Activated T-cell treated with anti-CD3 and anti-CD28 coated beads, Interleukin-2, amount 50 U/mL, for 72 hours (primary cell): ENCODE results near the gene LIPA. TPM values are rescaled to one million over a fixed set of nuclear protein-coding genes. Genes with fewer than 3 reads are reported as not detected.
"Not testable (repeated sequence)": the region's sequence is repeated elsewhere in the genome, so short reads cannot be mapped to it uniquely, and the experiment has no call there.

Experiments
- ATAC-seq, 2 donors: fragments of 150-1000 bp; cut with Tn5 transposase; replicated peaks in 1 of 2; 2 replicates each; pipeline ENCODE4 v1.10.0; 2021; ENCODE audit warnings: moderate library complexity in 2 of 2, mild to moderate bottlenecking in 1 of 2
- DNase-seq, 2 donors: peaks; one replicate each; pipeline ENCODE4 v3.0.0; 2021 to 2022; ENCODE audit warnings: mixed read lengths in 1 of 2
- H3K27ac Mint-ChIP-seq: one replicate; pipeline ENCODE4 v1.8.0; 2022; ENCODE audit warnings: mild to moderate bottlenecking, moderate library complexity, mixed read lengths
- H3K27me3 Mint-ChIP-seq: one replicate; pipeline ENCODE4 v1.8.0; 2022; ENCODE audit warnings: low read depth, mixed read lengths
- H3K36me3 Mint-ChIP-seq, 2 donors: one replicate each; pipeline ENCODE4 v1.8.0; 2022; ENCODE audit warnings: mixed read lengths in 2 of 2, mild to moderate bottlenecking in 1 of 2; ENCODE audit not compliant: insufficient read depth in 2 of 2
- H3K4me1 Mint-ChIP-seq: one replicate; pipeline ENCODE4 v1.8.0; 2022; ENCODE audit warnings: low read depth, mixed read lengths
- H3K4me3 Mint-ChIP-seq, 2 donors: one replicate each; pipeline ENCODE4 v1.8.0; 2022; ENCODE audit warnings: mild to moderate bottlenecking in 2 of 2, mixed read lengths in 2 of 2, moderate library complexity in 2 of 2
- H3K9me3 Mint-ChIP-seq, 2 donors: one replicate each; pipeline ENCODE4 v1.8.0; 2022; ENCODE audit warnings: mixed read lengths in 2 of 2
- total RNA-seq, 2 donors: library from RNA; stranded (reverse); gene quantifications; one replicate each; pipeline ENCODE4 v1.2.3, GENCODE V29; 2022

Gene LIPA
- 10 to 100 TPM; 19.5 to 21.3 TPM for total RNA-seq

GRCh38 chr10:89251409-89252224, at the start of gene LIPA:
Gene LIPA, minus strand, starts transcription at chr10:89251775. Its CDS starts 4,127 bp downstream, at chr10:89247648.
- Mint-ChIP-seq H3K36me3 (peaks cover 16 to 26% of the 10 kb centered on the region in 2 donors), H3K4me1 (peaks cover 44% of the 10 kb centered on the region), H3K9me3 (peaks cover 9 to 13% of the 10 kb centered on the region in 2 donors), H3K27ac (peak within 1 kb of the TSS; percentile 43), H3K27me3 (peaks cover 10% of the 10 kb centered on the region), H3K4me3 (peak within 1 kb of the TSS; percentile 79 to 84)
- ATAC-seq: peak; percentile 96
- peak; percentile 92 to 96 for DNase-seq

DNA sequence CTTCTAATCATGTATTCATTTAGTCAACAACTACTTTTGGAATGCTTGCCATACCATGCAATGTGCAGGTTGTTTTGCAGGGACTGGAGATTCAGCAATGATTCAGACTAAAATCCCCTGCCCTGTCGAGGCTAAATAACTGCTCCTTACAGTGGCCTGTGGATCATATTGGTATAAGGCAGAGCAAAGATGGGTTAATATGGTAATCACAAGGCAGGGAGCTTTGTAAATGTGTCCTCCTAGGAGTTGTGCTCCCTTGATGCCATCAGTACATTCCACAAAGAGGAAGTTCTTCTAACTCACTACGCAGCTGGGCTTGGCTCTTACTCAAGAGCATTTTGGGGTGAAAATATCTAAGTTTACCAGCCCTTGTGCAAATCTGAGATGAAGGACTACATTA, 49.7 kb upstream of the LIPA start:
- Mint-ChIP-seq H3K36me3 (peaks cover 7 to 10% of the 10 kb centered on the region in 2 donors), H3K9me3 (peaks cover 1 to 4% of the 10 kb centered on the region in 2 donors), H3K4me3 (peak overlapping the region; percentile 69 to 90), H3K27me3 (no peaks in the 10 kb centered on the region), H3K27ac (peak overlapping the region; percentile 94), H3K4me1 (peaks cover 35% of the 10 kb centered on the region)
- peak; percentile 32 to 52 for ATAC-seq
- no peak for DNase-seq

DNA sequence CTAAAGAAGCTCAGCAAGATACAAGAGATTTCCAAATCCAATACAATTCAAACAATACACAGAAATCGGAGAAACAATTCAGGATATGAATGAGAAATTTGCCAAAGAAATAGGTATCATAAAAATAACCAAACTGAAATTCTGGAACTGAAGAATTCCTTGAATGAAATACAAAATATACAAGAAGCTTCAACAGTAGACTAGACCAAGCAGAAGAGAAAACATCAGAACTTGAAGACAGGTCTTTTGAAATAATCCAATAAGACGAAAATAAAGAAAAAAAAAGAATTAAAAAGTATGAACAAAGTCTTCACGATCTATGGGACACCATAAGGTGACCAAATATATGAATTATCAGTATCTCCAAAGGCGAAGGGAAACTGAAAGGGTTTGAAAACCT, 47.5 kb upstream of the LIPA start:
- H3K4me3 Mint-ChIP-seq: no peak overlapping the region
- H3K36me3 Mint-ChIP-seq: peaks cover 6 to 8% of the 10 kb centered on the region in 2 donors
- H3K9me3 Mint-ChIP-seq: peaks cover 1 to 3% of the 10 kb centered on the region in 2 donors
- H3K4me1 Mint-ChIP-seq: peaks cover 38% of the 10 kb centered on the region
- DNase-seq (no peak), ATAC-seq (no peak)
- H3K27ac Mint-ChIP-seq: no peak overlapping the region
- H3K27me3 Mint-ChIP-seq: no peaks in the 10 kb centered on the region

DNA sequence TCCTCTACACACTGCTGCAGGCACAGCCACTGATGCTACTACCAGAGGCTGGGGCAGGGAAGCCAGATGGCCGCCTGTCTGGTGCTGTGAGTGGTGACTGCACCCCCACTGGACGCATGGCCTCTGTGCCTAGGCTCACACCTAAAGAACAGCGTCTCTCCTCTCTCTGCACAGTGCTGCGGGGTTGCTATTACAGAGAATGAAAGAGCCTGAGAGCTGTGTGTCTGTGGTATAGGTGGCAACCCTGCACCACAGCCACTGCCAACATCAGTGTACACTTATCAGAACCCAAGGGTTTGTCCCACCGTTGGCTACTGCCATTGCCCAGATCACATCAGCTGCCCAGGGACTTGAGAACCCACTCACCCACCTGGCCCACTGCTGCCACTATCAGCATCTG, 46.2 kb upstream of the LIPA start:
- Mint-ChIP-seq H3K36me3 (peaks cover 6 to 8% of the 10 kb centered on the region in 2 donors), H3K27me3 (no peaks in the 10 kb centered on the region), H3K27ac (no peak overlapping the region), H3K9me3 (peaks cover 1 to 3% of the 10 kb centered on the region in 2 donors), H3K4me1 (peaks cover 26% of the 10 kb centered on the region), H3K4me3 (no peak overlapping the region)
- ATAC-seq: no peak
- no peak for DNase-seq

DNA sequence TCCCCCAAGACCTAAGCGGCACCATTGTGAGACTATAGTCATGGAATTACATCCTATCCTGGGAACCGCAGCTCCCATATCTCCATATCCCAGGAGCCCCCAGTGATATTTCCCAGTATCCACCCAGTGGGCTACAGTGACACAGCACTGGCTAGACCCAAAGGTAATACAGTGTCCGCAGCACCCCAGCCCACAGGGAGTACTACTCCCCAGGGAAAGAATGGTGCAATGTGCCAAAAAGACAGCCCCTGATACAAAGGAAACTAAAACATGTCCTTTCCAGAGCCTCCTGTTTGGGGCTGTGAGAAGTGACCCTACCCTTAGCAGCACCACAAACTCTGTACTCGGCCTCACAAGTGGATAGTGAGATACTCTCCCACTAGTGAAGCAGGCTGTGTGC, 45.8 kb upstream of the LIPA start:
- DNase-seq: no peak
- H3K4me1 Mint-ChIP-seq: peaks cover 21% of the 10 kb centered on the region
- no peak overlapping the region for H3K4me3 Mint-ChIP-seq
- H3K27me3 Mint-ChIP-seq: no peaks in the 10 kb centered on the region
- H3K36me3 Mint-ChIP-seq: peaks cover 6 to 8% of the 10 kb centered on the region in 2 donors
- no peak overlapping the region for H3K27ac Mint-ChIP-seq
- ATAC-seq: no peak
- H3K9me3 Mint-ChIP-seq: peaks cover 1 to 3% of the 10 kb centered on the region in 2 donors

- H3K4me3 Mint-ChIP-seq: no peak overlapping the region
- DNase-seq: no peak
- H3K36me3 Mint-ChIP-seq: peaks cover 6 to 8% of the 10 kb centered on the region in 2 donors
- H3K4me1 Mint-ChIP-seq: peaks cover 13% of the 10 kb centered on the region
- peak overlapping the region; percentile 46 for H3K27ac Mint-ChIP-seq
- H3K9me3 Mint-ChIP-seq: peaks cover 1 to 3% of the 10 kb centered on the region in 2 donors
- ATAC-seq: no peak
- H3K27me3 Mint-ChIP-seq: no peaks in the 10 kb centered on the region
These were observed 44.7 kb upstream of the LIPA start for GRCh38 chr10:89296220-89296648.

- H3K4me3 Mint-ChIP-seq: peak overlapping the region in 1 of 2 donors; percentile 43
- peak; percentile 57 to 69 for ATAC-seq
These were observed 44.0 kb upstream of the LIPA start for GRCh38 chr10:89295597-89295996.

DNA sequence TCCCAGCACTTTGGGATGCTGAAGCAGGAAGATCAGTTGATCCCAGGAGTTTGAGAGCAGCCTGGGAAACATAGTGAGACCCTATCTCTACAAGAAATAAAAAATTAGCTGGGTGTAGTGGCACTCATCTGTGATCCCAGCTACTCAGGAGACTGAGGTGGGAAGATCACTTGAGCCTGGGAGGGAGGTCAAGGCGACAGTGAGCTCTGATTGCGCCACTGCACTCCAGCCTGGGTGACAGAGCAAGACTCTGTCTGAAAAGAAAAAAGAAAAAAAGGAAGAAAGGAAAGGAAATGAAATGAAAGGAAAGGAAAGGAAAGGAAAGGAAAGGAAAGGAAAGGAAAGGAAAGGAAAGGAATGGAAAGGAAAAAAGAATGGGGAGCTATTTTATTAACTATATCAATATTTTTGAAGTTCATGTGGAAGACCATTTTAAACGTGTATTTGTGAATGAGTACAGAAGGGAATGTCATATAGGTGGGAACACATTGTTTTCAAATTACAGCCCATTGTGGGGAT, 43.2 kb upstream of the LIPA start:
- no peak for DNase-seq
- peaks cover 1 to 3% of the 10 kb centered on the region in 2 donors for H3K9me3 Mint-ChIP-seq
- H3K27me3 Mint-ChIP-seq: no peaks in the 10 kb centered on the region
- H3K27ac Mint-ChIP-seq: no peak overlapping the region
- no peak for ATAC-seq
- H3K36me3 Mint-ChIP-seq: peaks cover 6 to 8% of the 10 kb centered on the region in 2 donors
- H3K4me1 Mint-ChIP-seq: peaks cover 6% of the 10 kb centered on the region
- no peak overlapping the region for H3K4me3 Mint-ChIP-seq

More at GRCh38 chr10:89295597-89295996, 44.0 kb upstream of the LIPA start:
- H3K27ac Mint-ChIP-seq: no peak overlapping the region
- DNase-seq: no peak
- H3K36me3 Mint-ChIP-seq: peaks cover 6 to 8% of the 10 kb centered on the region in 2 donors
- peaks cover 1 to 3% of the 10 kb centered on the region in 2 donors for H3K9me3 Mint-ChIP-seq
- peaks cover 6% of the 10 kb centered on the region for H3K4me1 Mint-ChIP-seq
- no peaks in the 10 kb centered on the region for H3K27me3 Mint-ChIP-seq

GRCh38 chr10:89285303-89285702, 33.7 kb upstream of the LIPA start:
- peak overlapping the region; percentile 13 for H3K27ac Mint-ChIP-seq
- H3K4me1 Mint-ChIP-seq, H3K9me3 Mint-ChIP-seq: not testable (repeated sequence)

DNA sequence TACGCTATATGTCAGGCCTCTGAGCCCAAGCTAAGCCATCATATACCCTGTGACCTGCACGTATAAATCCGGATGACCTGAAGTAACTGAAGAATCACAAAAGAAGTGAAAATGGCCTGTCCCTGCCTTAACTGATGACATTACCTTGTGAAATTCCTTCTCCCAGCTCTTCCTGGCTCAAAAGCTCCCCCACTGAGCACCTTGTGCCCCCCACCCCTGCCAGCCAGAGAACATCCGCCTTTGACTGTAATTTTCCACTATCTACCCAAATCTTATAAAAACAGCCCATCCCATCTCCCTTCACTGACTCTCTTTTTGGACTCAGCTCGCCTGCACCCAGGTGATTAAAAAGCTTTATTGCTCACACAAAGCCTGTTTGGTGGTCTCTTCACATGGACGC, 33.1 kb upstream of the LIPA start:
- not testable (repeated sequence) for ATAC-seq, H3K4me3 Mint-ChIP-seq, H3K9me3 Mint-ChIP-seq, H3K27me3 Mint-ChIP-seq, H3K4me1 Mint-ChIP-seq, H3K27ac Mint-ChIP-seq, DNase-seq, H3K36me3 Mint-ChIP-seq

More at GRCh38 chr10:89285303-89285702, 33.7 kb upstream of the LIPA start:
- not testable (repeated sequence) for H3K4me3 Mint-ChIP-seq, ATAC-seq, DNase-seq, H3K27me3 Mint-ChIP-seq, H3K36me3 Mint-ChIP-seq

DNA sequence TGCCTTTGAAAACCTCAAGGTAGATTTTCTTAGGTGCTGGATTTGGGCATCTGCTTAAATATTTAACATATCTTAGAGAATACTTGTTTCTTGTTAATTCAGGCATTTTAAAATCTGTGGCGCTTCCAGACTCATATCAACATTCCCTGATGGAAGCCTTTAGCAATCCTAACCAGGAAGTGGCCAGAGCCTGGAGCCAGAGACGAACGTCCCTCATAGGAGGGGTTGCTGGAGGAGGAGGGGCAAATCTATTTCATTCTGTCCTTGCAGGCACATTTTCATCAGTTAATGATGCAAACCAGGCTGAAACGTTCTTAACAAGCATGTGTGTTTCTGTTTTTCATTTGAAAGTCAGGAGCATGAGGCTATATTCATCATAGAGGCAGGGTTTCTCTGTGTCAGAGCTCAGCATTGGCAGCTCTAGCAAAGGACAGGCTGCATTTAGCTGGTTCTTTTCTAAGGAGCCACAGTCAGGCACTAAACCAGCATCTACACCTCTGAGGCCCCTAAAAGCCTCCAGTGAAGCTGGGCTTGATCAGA, 32.4 kb upstream of the LIPA start:
- H3K27ac Mint-ChIP-seq: no peak overlapping the region
- no peaks in the 10 kb centered on the region for H3K4me1 Mint-ChIP-seq
- no peaks in the 10 kb centered on the region for H3K27me3 Mint-ChIP-seq
- H3K36me3 Mint-ChIP-seq: no peaks in the 10 kb centered on the region
- no peak for ATAC-seq
- H3K4me3 Mint-ChIP-seq: no peak overlapping the region
- no peaks in the 10 kb centered on the region for H3K9me3 Mint-ChIP-seq
- DNase-seq: no peak

DNA sequence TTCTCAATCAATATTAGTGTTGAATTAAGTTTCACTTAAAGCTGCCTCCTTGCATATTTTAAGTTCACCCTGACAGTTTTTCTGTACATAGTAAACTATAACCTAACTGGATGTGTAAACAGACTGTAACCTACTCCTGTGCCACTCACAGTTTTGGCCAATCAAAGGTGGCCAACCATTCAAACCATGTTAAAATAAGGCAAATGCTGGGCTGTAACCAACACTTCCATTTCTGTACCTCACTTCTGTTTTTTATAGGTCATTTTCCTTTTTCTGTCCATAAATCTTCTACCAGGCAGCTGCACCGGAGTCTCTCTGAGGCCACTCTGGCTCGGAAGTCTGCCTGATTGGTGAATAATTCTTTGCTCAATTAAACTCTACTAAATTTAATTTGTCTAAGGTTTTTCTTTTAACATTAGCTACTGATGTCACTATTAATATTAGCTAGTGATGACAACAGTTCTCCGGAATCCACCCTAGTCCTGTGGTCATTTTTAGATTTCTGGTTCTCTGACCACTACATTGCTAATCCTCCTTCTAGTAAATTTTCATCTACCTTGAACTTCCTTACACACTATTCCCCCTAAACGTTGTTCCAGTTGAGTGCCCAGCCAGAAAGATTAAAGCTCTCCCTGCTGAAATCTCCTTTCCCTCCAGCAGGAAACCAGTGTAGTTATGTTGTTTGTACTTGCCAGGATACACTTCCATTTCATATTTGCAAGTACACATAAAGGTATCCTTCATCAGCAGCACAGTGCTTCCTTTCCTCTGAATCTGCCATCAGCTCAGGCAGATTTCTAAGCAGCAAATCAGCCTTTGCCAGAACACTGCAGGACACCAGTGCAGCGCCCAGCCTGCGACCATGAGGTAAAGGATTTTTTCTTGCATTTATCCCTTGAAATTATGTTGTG, 31.7 kb upstream of the LIPA start:
- no peak for DNase-seq
- H3K27me3 Mint-ChIP-seq: no peaks in the 10 kb centered on the region
- H3K9me3 Mint-ChIP-seq: no peaks in the 10 kb centered on the region
- H3K27ac Mint-ChIP-seq: no peak overlapping the region
- H3K4me3 Mint-ChIP-seq: no peak overlapping the region
- H3K36me3 Mint-ChIP-seq: no peaks in the 10 kb centered on the region
- no peak for ATAC-seq
- H3K4me1 Mint-ChIP-seq: no peaks in the 10 kb centered on the region
